22Rv1 (cell line): ENCODE measurements around the gene RFK.

Experiments used
- ZFX ChIP-seq: fragments of 450-650 bp; IDR thresholded peaks from 2 replicates; pipeline ENCODE4 v1.6.1; 2017; ENCODE audit warnings: antibody characterized with exemption, borderline replicate concordance
- TF ChIP-seq, protein P1 (sequence below): fragments of 450-650 bp; IDR thresholded peaks from 2 replicates; pipeline ENCODE4 v1.5.1; 2017; ENCODE audit warnings: mild to moderate bottlenecking

DNA sequence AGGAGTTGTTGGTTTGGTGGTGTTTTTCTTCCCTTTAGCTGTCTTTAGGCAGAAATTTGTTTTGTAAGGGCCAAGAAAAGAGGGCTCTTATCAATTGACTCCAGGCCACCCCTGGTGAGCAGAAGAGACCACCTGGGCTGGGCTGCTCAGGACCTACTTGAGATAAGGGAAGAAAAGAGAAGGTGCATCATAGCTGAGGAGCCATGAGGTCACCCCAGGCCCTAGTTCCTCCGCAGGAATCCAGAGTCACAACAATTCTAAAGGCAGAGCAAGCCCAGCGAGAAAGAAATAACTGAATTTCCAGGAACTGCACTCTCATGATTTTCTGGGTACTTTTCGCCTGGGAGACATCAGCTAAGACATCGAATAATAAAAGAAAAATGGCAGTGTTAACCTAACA, 34.9 kb downstream of the RFK start:
- TF ChIP-seq, protein P1, sequence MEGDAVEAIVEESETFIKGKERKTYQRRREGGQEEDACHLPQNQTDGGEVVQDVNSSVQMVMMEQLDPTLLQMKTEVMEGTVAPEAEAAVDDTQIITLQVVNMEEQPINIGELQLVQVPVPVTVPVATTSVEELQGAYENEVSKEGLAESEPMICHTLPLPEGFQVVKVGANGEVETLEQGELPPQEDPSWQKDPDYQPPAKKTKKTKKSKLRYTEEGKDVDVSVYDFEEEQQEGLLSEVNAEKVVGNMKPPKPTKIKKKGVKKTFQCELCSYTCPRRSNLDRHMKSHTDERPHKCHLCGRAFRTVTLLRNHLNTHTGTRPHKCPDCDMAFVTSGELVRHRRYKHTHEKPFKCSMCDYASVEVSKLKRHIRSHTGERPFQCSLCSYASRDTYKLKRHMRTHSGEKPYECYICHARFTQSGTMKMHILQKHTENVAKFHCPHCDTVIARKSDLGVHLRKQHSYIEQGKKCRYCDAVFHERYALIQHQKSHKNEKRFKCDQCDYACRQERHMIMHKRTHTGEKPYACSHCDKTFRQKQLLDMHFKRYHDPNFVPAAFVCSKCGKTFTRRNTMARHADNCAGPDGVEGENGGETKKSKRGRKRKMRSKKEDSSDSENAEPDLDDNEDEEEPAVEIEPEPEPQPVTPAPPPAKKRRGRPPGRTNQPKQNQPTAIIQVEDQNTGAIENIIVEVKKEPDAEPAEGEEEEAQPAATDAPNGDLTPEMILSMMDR: no peak
- no peak for TF ChIP-seq ZFX
